ENCODE results near the gene TIAM2. TPM values are rescaled to one million over a fixed set of nuclear protein-coding genes. Genes with fewer than 3 reads are reported as not detected.

The TIAM2 gene
- total and polyA plus RNA-seq, 5 experiments from 2014 or later, result 0.09 to 8.3 (median 1.3) TPM

GRCh38 chr6:155061381-155061780, 66.3 kb downstream of the TIAM2 start:
- DNase-seq (no peak), ATAC-seq (no peak)
- no peak overlapping the region for H3K27ac Mint-ChIP-seq
- no peaks in the 10 kb centered on the region for H3K36me3 Mint-ChIP-seq
- no peak overlapping the region for H3K4me3 Mint-ChIP-seq
- H3K9me3 Mint-ChIP-seq, result peaks cover 0 to 5% (median 0%) of the 10 kb centered on the region in 9 donors
- peaks cover 0 to 4% (median 1%) of the 10 kb centered on the region in 5 donors for H3K27me3 Mint-ChIP-seq
- POLR2A ChIA-PET, result interaction anchor here (0.6 kb wide), 1 partner anchor 362 kb away, joined by 4 read pairs; no protein-coding TSS in a partner anchor
- H3K4me1 Mint-ChIP-seq, result no peaks in the 10 kb centered on the region

- no peak for ATAC-seq
- peaks cover 0 to 5% (median 2%) of the 10 kb centered on the region in 5 donors for H3K27me3 Mint-ChIP-seq
- no peak for DNase-seq
- H3K27ac Mint-ChIP-seq, result no peak overlapping the region
- POLR2A ChIA-PET, result no interaction called here
- H3K36me3 Mint-ChIP-seq, result no peaks in the 10 kb centered on the region
- peaks cover 0 to 5% (median 0%) of the 10 kb centered on the region in 9 donors for H3K9me3 Mint-ChIP-seq
- no peaks in the 10 kb centered on the region for H3K4me1 Mint-ChIP-seq
- H3K4me3 Mint-ChIP-seq, result no peak overlapping the region
These were observed 67.8 kb downstream of the TIAM2 start for GRCh38 chr6:155062866-155063341.

GRCh38 chr6:155064303-155064702, 69.2 kb downstream of the TIAM2 start:
- no peaks in the 10 kb centered on the region for H3K4me1 Mint-ChIP-seq
- no peak overlapping the region for H3K4me3 Mint-ChIP-seq
- no peak for ATAC-seq
- no peak for DNase-seq
- H3K27me3 Mint-ChIP-seq, result peaks cover 0 to 6% (median 2%) of the 10 kb centered on the region in 5 donors
- peaks cover 0 to 5% (median 0%) of the 10 kb centered on the region in 9 donors for H3K9me3 Mint-ChIP-seq
- POLR2A ChIA-PET, result no interaction called here
- no peaks in the 10 kb centered on the region for H3K36me3 Mint-ChIP-seq
- no peak overlapping the region for H3K27ac Mint-ChIP-seq

GRCh38 chr6:155066361-155066760, 71.2 kb downstream of the TIAM2 start:
- Mint-ChIP-seq H3K27ac (no peak overlapping the region), H3K4me1 (no peaks in the 10 kb centered on the region), H3K4me3 (no peak overlapping the region), H3K9me3 (peaks cover 0 to 5% (median 0%) of the 10 kb centered on the region in 9 donors), H3K36me3 (no peaks in the 10 kb centered on the region), H3K27me3 (peaks cover 0 to 10% (median 2%) of the 10 kb centered on the region in 5 donors)
- POLR2A ChIA-PET, result no interaction called here
- ATAC-seq (no peak), DNase-seq (no peak)

GRCh38 chr6:155066921-155067680, 72.0 kb downstream of the TIAM2 start:
- Mint-ChIP-seq H3K4me1 (no peaks in the 10 kb centered on the region), H3K27ac (no peak overlapping the region), H3K36me3 (no peaks in the 10 kb centered on the region), H3K4me3 (no peak overlapping the region), H3K27me3 (peaks cover 1 to 14% (median 6%) of the 10 kb centered on the region in 5 donors), H3K9me3 (peaks cover 0 to 5% (median 0%) of the 10 kb centered on the region in 9 donors)
- ATAC-seq (no peak), DNase-seq (no peak)
- POLR2A ChIA-PET, result no interaction called here

- no peaks in the 10 kb centered on the region for H3K36me3 Mint-ChIP-seq
- no peaks in the 10 kb centered on the region for H3K9me3 Mint-ChIP-seq
- POLR2A ChIA-PET, result no interaction called here
- no peak overlapping the region for H3K4me3 Mint-ChIP-seq
- peaks cover 1 to 20% (median 12%) of the 10 kb centered on the region in 5 donors for H3K27me3 Mint-ChIP-seq
- DNase-seq, result no peak
- no peak for ATAC-seq
- no peaks in the 10 kb centered on the region for H3K4me1 Mint-ChIP-seq
- no peak overlapping the region for H3K27ac Mint-ChIP-seq
These were observed 73.0 kb downstream of the TIAM2 start for GRCh38 chr6:155067956-155068615.

- POLR2A ChIA-PET, result no interaction called here
- no peak overlapping the region for H3K27ac Mint-ChIP-seq
- H3K4me1 Mint-ChIP-seq, result no peaks in the 10 kb centered on the region
- H3K4me3 Mint-ChIP-seq, result no peak overlapping the region
- no peak for DNase-seq
- no peak for ATAC-seq
- H3K9me3 Mint-ChIP-seq, result no peaks in the 10 kb centered on the region
- no peaks in the 10 kb centered on the region for H3K36me3 Mint-ChIP-seq
- peaks cover 1 to 20% (median 12%) of the 10 kb centered on the region in 5 donors for H3K27me3 Mint-ChIP-seq
These were observed 74.4 kb downstream of the TIAM2 start for GRCh38 chr6:155069543-155069942.

GRCh38 chr6:155075930-155076695, 81.0 kb downstream of the TIAM2 start:
- Mint-ChIP-seq H3K4me1 (peaks cover 0 to 3% (median under 1%) of the 10 kb centered on the region in 4 donors), H3K9me3 (no peaks in the 10 kb centered on the region), H3K27me3 (peaks cover 0 to 16% (median 8%) of the 10 kb centered on the region in 5 donors), H3K4me3 (no peak overlapping the region), H3K27ac (no peak overlapping the region), H3K36me3 (no peaks in the 10 kb centered on the region)
- DNase-seq (no peak), ATAC-seq (no peak)
- POLR2A ChIA-PET, result no interaction called here

- H3K4me3 Mint-ChIP-seq, result no peak overlapping the region
- no peak for ATAC-seq
- peaks cover 0 to 3% (median under 1%) of the 10 kb centered on the region in 4 donors for H3K4me1 Mint-ChIP-seq
These were observed 82.2 kb downstream of the TIAM2 start for GRCh38 chr6:155077331-155077730.

GRCh38 chr6:155077784-155078183, 82.7 kb downstream of the TIAM2 start:
- peaks cover 0 to 6% (median 0%) of the 10 kb centered on the region in 5 donors for H3K27me3 Mint-ChIP-seq
- DNase-seq, result no peak
- peaks cover 0 to 3% (median under 1%) of the 10 kb centered on the region in 4 donors for H3K4me1 Mint-ChIP-seq
- H3K4me3 Mint-ChIP-seq, result no peak overlapping the region
- no peaks in the 10 kb centered on the region for H3K9me3 Mint-ChIP-seq
- no peak for ATAC-seq
- H3K27ac Mint-ChIP-seq, result no peak overlapping the region
- POLR2A ChIA-PET, result no interaction called here
- no peaks in the 10 kb centered on the region for H3K36me3 Mint-ChIP-seq

More at GRCh38 chr6:155077331-155077730, 82.2 kb downstream of the TIAM2 start:
- DNase-seq, result no peak
- Mint-ChIP-seq H3K36me3 (no peaks in the 10 kb centered on the region), H3K27me3 (peaks cover 0 to 10% (median 3%) of the 10 kb centered on the region in 5 donors), H3K27ac (no peak overlapping the region), H3K9me3 (no peaks in the 10 kb centered on the region)
- POLR2A ChIA-PET, result no interaction called here

- peak overlapping the region in 1 of 10 donors; percentile 21 for H3K27ac Mint-ChIP-seq
- H3K4me3 Mint-ChIP-seq, result no peak overlapping the region
- H3K9me3 Mint-ChIP-seq, result no peaks in the 10 kb centered on the region
- H3K27me3 Mint-ChIP-seq, result peaks cover 0 to 6% (median 0%) of the 10 kb centered on the region in 5 donors
- H3K4me1 Mint-ChIP-seq, result peaks cover 0 to 3% (median under 1%) of the 10 kb centered on the region in 4 donors
- no peaks in the 10 kb centered on the region for H3K36me3 Mint-ChIP-seq
- DNase-seq (no peak), ATAC-seq (no peak)
- POLR2A ChIA-PET, result no interaction called here
These were observed 83.2 kb downstream of the TIAM2 start for GRCh38 chr6:155078331-155078745.

GRCh38 chr6:155079985-155080452, 84.9 kb downstream of the TIAM2 start:
- DNase-seq (no peak), ATAC-seq (no peak)
- no peaks in the 10 kb centered on the region for H3K36me3 Mint-ChIP-seq
- POLR2A ChIA-PET, result no interaction called here
- H3K4me1 Mint-ChIP-seq, result peaks cover 0 to 3% (median under 1%) of the 10 kb centered on the region in 4 donors
- no peak overlapping the region for H3K4me3 Mint-ChIP-seq
- peak overlapping the region in 1 of 10 donors; percentile 35 for H3K27ac Mint-ChIP-seq
- H3K27me3 Mint-ChIP-seq, result peaks cover 0 to 3% (median 0%) of the 10 kb centered on the region in 5 donors
- H3K9me3 Mint-ChIP-seq, result no peaks in the 10 kb centered on the region
